ENCODE measurements around the gene PAPPA.

Gene PAPPA

GRCh38 chr9:116284518-116284917 lies 130.9 kb downstream of the PAPPA start:
- Histone ChIP-seq H3K27ac (ENCODE audit: low read length) (no peak overlapping the region), H3K4me3 (ENCODE audit: low read depth in 1 of 2, low read length in 2 of 2) (no peak overlapping the region), H3K9me3 (ENCODE audit: control insufficient read depth in 1 of 2, low read length in 2 of 2) (no peaks in the 10 kb centered on the region), H3K4me1 (ENCODE audit: control insufficient read depth in 1 of 2, insufficient read depth in 2 of 2, low read length in 2 of 2) (no peaks in the 10 kb centered on the region), H3K27me3 (ENCODE audit: low read depth, low read length) (no peaks in the 10 kb centered on the region), H3K36me3 (ENCODE audit: control insufficient read depth in 1 of 2, insufficient read depth in 2 of 2, low read length in 2 of 2) (no peaks in the 10 kb centered on the region)

- Histone ChIP-seq H3K27ac (ENCODE audit: low read length) (no peak overlapping the region), H3K36me3 (ENCODE audit: control insufficient read depth in 1 of 2, insufficient read depth in 2 of 2, low read length in 2 of 2) (no peaks in the 10 kb centered on the region), H3K9me3 (ENCODE audit: control insufficient read depth in 1 of 2, low read length in 2 of 2) (no peaks in the 10 kb centered on the region), H3K27me3 (ENCODE audit: low read depth, low read length) (no peaks in the 10 kb centered on the region), H3K4me1 (ENCODE audit: control insufficient read depth in 1 of 2, insufficient read depth in 2 of 2, low read length in 2 of 2) (no peaks in the 10 kb centered on the region), H3K4me3 (ENCODE audit: low read depth in 1 of 2, low read length in 2 of 2) (no peak overlapping the region)
These were observed 131.7 kb downstream of the PAPPA start for GRCh38 chr9:116285320-116285719.

GRCh38 chr9:116286297-116286696 lies 132.7 kb downstream of the PAPPA start:
- Histone ChIP-seq H3K27ac (ENCODE audit: low read length) (no peak overlapping the region), H3K4me3 (ENCODE audit: low read depth in 1 of 2, low read length in 2 of 2) (no peak overlapping the region), H3K9me3 (ENCODE audit: control insufficient read depth in 1 of 2, low read length in 2 of 2) (no peaks in the 10 kb centered on the region), H3K4me1 (ENCODE audit: control insufficient read depth in 1 of 2, insufficient read depth in 2 of 2, low read length in 2 of 2) (no peaks in the 10 kb centered on the region), H3K27me3 (ENCODE audit: low read depth, low read length) (no peaks in the 10 kb centered on the region), H3K36me3 (ENCODE audit: control insufficient read depth in 1 of 2, insufficient read depth in 2 of 2, low read length in 2 of 2) (no peaks in the 10 kb centered on the region)

- no peaks in the 10 kb centered on the region for H3K9me3 ChIP-seq (ENCODE audit: control insufficient read depth in 1 of 2, low read length in 2 of 2)
- no peaks in the 10 kb centered on the region for H3K4me1 ChIP-seq (ENCODE audit: control insufficient read depth in 1 of 2, insufficient read depth in 2 of 2, low read length in 2 of 2)
- H3K27ac ChIP-seq (ENCODE audit: low read length): no peak overlapping the region
- H3K36me3 ChIP-seq (ENCODE audit: control insufficient read depth in 1 of 2, insufficient read depth in 2 of 2, low read length in 2 of 2): no peaks in the 10 kb centered on the region
- no peaks in the 10 kb centered on the region for H3K27me3 ChIP-seq (ENCODE audit: low read depth, low read length)
- H3K4me3 ChIP-seq (ENCODE audit: low read depth in 1 of 2, low read length in 2 of 2): no peak overlapping the region
These were observed 134.1 kb downstream of the PAPPA start for GRCh38 chr9:116287721-116288120.

- no peaks in the 10 kb centered on the region for H3K4me1 ChIP-seq (ENCODE audit: control insufficient read depth in 1 of 2, insufficient read depth in 2 of 2, low read length in 2 of 2)
- no peaks in the 10 kb centered on the region for H3K27me3 ChIP-seq (ENCODE audit: low read depth, low read length)
- H3K9me3 ChIP-seq (ENCODE audit: control insufficient read depth in 1 of 2, low read length in 2 of 2): no peaks in the 10 kb centered on the region
- H3K36me3 ChIP-seq (ENCODE audit: control insufficient read depth in 1 of 2, insufficient read depth in 2 of 2, low read length in 2 of 2): no peaks in the 10 kb centered on the region
- H3K4me3 ChIP-seq (ENCODE audit: low read depth in 1 of 2, low read length in 2 of 2): no peak overlapping the region
- H3K27ac ChIP-seq (ENCODE audit: low read length): no peak overlapping the region
These were observed 135.1 kb downstream of the PAPPA start for GRCh38 chr9:116288658-116289057.

- H3K36me3 ChIP-seq (ENCODE audit: control insufficient read depth in 1 of 2, insufficient read depth in 2 of 2, low read length in 2 of 2): no peaks in the 10 kb centered on the region
- no peak overlapping the region for H3K4me3 ChIP-seq (ENCODE audit: low read depth in 1 of 2, low read length in 2 of 2)
- H3K27me3 ChIP-seq (ENCODE audit: low read depth, low read length): no peaks in the 10 kb centered on the region
- no peaks in the 10 kb centered on the region for H3K4me1 ChIP-seq (ENCODE audit: control insufficient read depth in 1 of 2, insufficient read depth in 2 of 2, low read length in 2 of 2)
- H3K9me3 ChIP-seq (ENCODE audit: control insufficient read depth in 1 of 2, low read length in 2 of 2): no peaks in the 10 kb centered on the region
- H3K27ac ChIP-seq (ENCODE audit: low read length): no peak overlapping the region
These were observed 143.8 kb downstream of the PAPPA start for GRCh38 chr9:116297346-116297745.

- Histone ChIP-seq H3K4me1 (ENCODE audit: control insufficient read depth in 1 of 2, insufficient read depth in 2 of 2, low read length in 2 of 2) (no peaks in the 10 kb centered on the region), H3K27me3 (ENCODE audit: low read depth, low read length) (no peaks in the 10 kb centered on the region), H3K9me3 (ENCODE audit: control insufficient read depth in 1 of 2, low read length in 2 of 2) (no peaks in the 10 kb centered on the region), H3K36me3 (ENCODE audit: control insufficient read depth in 1 of 2, insufficient read depth in 2 of 2, low read length in 2 of 2) (no peaks in the 10 kb centered on the region), H3K27ac (ENCODE audit: low read length) (no peak overlapping the region), H3K4me3 (ENCODE audit: low read depth in 1 of 2, low read length in 2 of 2) (no peak overlapping the region)
These were observed 144.7 kb downstream of the PAPPA start for GRCh38 chr9:116298249-116298648.

GRCh38 chr9:116298878-116299391 lies 145.3 kb downstream of the PAPPA start:
- H3K27ac ChIP-seq (ENCODE audit: low read length): no peak overlapping the region
- no peaks in the 10 kb centered on the region for H3K36me3 ChIP-seq (ENCODE audit: control insufficient read depth in 1 of 2, insufficient read depth in 2 of 2, low read length in 2 of 2)
- H3K4me3 ChIP-seq (ENCODE audit: low read depth in 1 of 2, low read length in 2 of 2): no peak overlapping the region
- H3K27me3 ChIP-seq (ENCODE audit: low read depth, low read length): no peaks in the 10 kb centered on the region
- no peaks in the 10 kb centered on the region for H3K9me3 ChIP-seq (ENCODE audit: control insufficient read depth in 1 of 2, low read length in 2 of 2)
- no peaks in the 10 kb centered on the region for H3K4me1 ChIP-seq (ENCODE audit: control insufficient read depth in 1 of 2, insufficient read depth in 2 of 2, low read length in 2 of 2)

- no peak overlapping the region for H3K27ac ChIP-seq (ENCODE audit: low read length)
- H3K4me1 ChIP-seq (ENCODE audit: control insufficient read depth in 1 of 2, insufficient read depth in 2 of 2, low read length in 2 of 2): no peaks in the 10 kb centered on the region
- no peaks in the 10 kb centered on the region for H3K27me3 ChIP-seq (ENCODE audit: low read depth, low read length)
- no peaks in the 10 kb centered on the region for H3K36me3 ChIP-seq (ENCODE audit: control insufficient read depth in 1 of 2, insufficient read depth in 2 of 2, low read length in 2 of 2)
- no peak overlapping the region for H3K4me3 ChIP-seq (ENCODE audit: low read depth in 1 of 2, low read length in 2 of 2)
- H3K9me3 ChIP-seq (ENCODE audit: control insufficient read depth in 1 of 2, low read length in 2 of 2): no peaks in the 10 kb centered on the region
These were observed 146.8 kb downstream of the PAPPA start for GRCh38 chr9:116300360-116300870.

GRCh38 chr9:116303270-116303669 lies 149.7 kb downstream of the PAPPA start:
- Histone ChIP-seq H3K4me3 (ENCODE audit: low read depth in 1 of 2, low read length in 2 of 2) (no peak overlapping the region), H3K36me3 (ENCODE audit: control insufficient read depth in 1 of 2, insufficient read depth in 2 of 2, low read length in 2 of 2) (no peaks in the 10 kb centered on the region), H3K27ac (ENCODE audit: low read length) (no peak overlapping the region), H3K9me3 (ENCODE audit: control insufficient read depth in 1 of 2, low read length in 2 of 2) (no peaks in the 10 kb centered on the region), H3K4me1 (ENCODE audit: control insufficient read depth in 1 of 2, insufficient read depth in 2 of 2, low read length in 2 of 2) (no peaks in the 10 kb centered on the region), H3K27me3 (ENCODE audit: low read depth, low read length) (no peaks in the 10 kb centered on the region)

GRCh38 chr9:116303886-116304538 lies 150.4 kb downstream of the PAPPA start:
- Histone ChIP-seq H3K4me1 (ENCODE audit: control insufficient read depth in 1 of 2, insufficient read depth in 2 of 2, low read length in 2 of 2) (no peaks in the 10 kb centered on the region), H3K27me3 (ENCODE audit: low read depth, low read length) (no peaks in the 10 kb centered on the region)

GRCh38 chr9:116304761-116305160 lies 151.2 kb downstream of the PAPPA start:
- Histone ChIP-seq H3K4me1 (ENCODE audit: control insufficient read depth in 1 of 2, insufficient read depth in 2 of 2, low read length in 2 of 2) (no peaks in the 10 kb centered on the region), H3K36me3 (ENCODE audit: control insufficient read depth in 1 of 2, insufficient read depth in 2 of 2, low read length in 2 of 2) (no peaks in the 10 kb centered on the region), H3K27ac (ENCODE audit: low read length) (no peak overlapping the region), H3K9me3 (ENCODE audit: control insufficient read depth in 1 of 2, low read length in 2 of 2) (no peaks in the 10 kb centered on the region), H3K27me3 (ENCODE audit: low read depth, low read length) (no peaks in the 10 kb centered on the region), H3K4me3 (ENCODE audit: low read depth in 1 of 2, low read length in 2 of 2) (no peak overlapping the region)

More at GRCh38 chr9:116303886-116304538, 150.4 kb downstream of the PAPPA start:
- Histone ChIP-seq H3K27ac (ENCODE audit: low read length) (no peak overlapping the region), H3K36me3 (ENCODE audit: control insufficient read depth in 1 of 2, insufficient read depth in 2 of 2, low read length in 2 of 2) (no peaks in the 10 kb centered on the region), H3K9me3 (ENCODE audit: control insufficient read depth in 1 of 2, low read length in 2 of 2) (no peaks in the 10 kb centered on the region), H3K4me3 (ENCODE audit: low read depth in 1 of 2, low read length in 2 of 2) (no peak overlapping the region)

Data from muscle layer of duodenum (tissue), 2 donors.